NCI-H345 (cell line): ENCODE results near the gene LIN7A.

Source experiments
- DNase-seq: peaks from one replicate; lab custom pipeline; 2025; lab: John Stamatoyannopoulos, UW

LIN7A gene

DNA sequence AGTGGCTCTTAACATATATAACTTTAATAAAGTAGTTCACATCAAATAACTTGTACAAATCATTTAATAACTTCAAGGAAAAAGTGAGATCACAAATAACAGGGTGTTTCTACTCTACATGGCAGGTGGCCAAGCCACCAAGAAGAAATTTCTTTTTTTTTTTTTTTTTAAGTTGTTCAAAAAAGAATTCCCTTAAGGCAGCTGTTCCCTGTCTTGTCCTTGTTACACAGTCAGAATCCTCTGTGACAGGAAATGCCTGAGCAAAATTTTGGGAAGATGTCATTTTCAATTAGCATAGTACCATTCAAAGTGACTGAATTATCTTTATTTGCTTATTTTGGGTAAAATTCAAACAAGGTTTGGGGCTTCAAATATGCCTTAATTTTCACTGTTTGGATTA is 79.4 kb downstream of the LIN7A start:
- DNase-seq: no peak

DNA sequence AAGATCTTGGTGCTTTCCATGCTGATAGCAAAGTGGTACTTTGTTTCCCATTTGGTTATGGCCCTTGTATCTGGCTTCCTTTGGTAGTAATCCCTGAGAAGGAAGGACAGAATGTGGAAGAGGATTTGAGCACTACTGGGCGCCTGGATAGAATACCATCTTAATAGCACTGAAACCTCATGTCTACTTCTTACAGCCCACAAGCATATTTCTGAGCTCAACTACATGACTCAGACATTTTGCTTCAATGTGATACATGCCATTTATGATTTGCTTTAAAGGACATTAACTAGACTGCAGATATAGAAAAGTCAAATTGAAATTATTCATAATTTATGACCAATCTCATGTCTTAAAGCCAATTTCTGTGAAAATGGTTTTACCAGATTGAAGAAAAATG is 80.4 kb downstream of the LIN7A start:
- no peak for DNase-seq

- no peak for DNase-seq
Observed at GRCh38 chr12:80849337-80849736, 88.4 kb downstream of the LIN7A start.

- no peak for DNase-seq
Observed at GRCh38 chr12:80848858-80849257, 88.9 kb downstream of the LIN7A start.

GRCh38 chr12:80847575-80847974 is 90.2 kb downstream of the LIN7A start:
- DNase-seq: peak; percentile 25

DNA sequence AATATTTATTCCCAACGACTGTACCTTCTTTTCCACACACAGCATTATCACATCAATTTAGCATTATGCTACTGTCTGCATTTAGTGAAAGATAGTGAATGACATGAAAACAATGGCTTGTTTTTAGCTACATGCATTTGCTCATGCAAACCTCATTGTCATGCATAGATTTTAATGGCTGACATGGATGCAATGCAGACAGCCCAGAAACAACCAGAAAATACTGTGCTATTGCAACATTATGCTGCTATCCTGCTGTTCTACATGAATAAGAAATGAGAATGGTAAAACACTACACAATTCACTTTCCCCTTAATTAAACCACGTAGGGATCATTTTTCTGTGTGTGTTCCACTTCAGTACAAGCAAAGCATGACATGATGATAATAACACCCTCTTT is 90.8 kb downstream of the LIN7A start:
- peak; percentile 84 for DNase-seq

GRCh38 chr12:80845639-80846038 is 92.1 kb downstream of the LIN7A start:
- no peak for DNase-seq

DNA sequence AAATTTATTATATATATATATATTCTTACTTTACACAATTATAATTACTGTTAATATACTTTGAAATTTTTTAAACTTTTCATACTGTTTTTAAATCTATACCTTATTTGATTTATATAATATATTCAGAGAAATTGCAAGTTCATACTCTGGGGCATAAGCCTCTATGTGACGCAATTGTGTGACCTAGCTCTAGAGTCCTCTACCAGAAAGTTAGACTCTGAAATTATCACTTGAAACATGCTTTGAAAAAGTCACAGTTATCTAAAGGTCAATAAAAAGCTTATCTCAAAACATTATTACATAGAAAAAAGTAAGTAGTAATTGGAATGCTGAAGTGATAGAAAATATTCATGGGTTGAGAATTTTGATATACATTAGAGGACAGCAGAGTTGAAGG is 93.8 kb downstream of the LIN7A start:
- DNase-seq: no peak

DNA sequence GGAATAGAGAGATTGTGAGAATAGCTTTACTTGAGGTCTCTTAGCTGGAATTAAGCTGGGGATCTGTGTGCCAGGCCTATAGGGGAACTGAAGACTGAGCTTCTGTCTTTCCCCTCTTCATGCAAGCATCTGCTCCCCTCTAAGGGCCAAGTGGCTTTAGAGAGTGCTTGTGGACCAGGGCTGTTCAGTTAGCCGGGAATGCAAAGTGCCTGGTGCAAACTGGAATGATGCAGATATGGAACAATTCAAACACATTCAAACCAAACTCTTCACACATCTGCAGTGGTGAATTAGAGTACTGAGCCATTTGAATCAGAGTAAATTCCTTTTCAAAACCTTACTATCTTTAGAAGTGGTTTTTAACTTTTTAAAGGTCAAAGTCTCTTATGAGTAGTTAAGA is 99.0 kb downstream of the LIN7A start:
- DNase-seq: peak; percentile 30

GRCh38 chr12:80838024-80838658 is 99.6 kb downstream of the LIN7A start:
- DNase-seq: no peak

DNA sequence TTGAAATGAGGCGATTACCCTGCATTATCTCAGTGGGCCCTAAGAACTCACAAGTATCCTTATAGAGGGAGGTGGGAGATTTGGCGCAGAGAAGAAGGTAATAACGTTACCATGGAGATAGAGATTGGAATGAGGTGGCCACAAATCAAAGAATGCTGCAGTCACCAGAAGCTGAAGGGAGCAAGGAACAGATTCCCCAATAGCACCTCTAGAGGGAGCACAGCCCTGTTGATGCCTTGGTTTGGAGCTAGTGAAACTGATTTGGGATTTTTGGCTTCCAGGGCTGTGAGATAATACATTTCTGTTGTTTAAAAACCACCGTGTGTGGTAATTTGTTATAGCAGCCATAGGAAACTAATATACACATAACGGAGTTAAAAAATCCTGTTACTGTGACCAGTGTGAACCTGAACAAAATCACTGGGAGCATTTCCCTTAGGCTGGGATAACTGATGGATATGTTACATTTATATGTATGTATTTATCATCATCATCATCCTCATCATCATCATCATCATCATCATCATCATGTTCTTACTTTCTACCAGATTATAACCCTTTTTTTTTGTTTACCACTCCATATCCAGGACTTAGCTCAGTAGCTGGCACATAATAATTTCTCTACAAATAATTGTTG is 100.3 kb downstream of the LIN7A start:
- peak; percentile 11 for DNase-seq

- DNase-seq: no peak
Observed at GRCh38 chr12:80834724-80835123, 103.0 kb downstream of the LIN7A start.

GRCh38 chr12:80830533-80831088 is 107.1 kb downstream of the LIN7A start:
- no peak for DNase-seq

- no peak for DNase-seq
Observed at GRCh38 chr12:80829767-80830166, 108.0 kb downstream of the LIN7A start.

- no peak for DNase-seq
Observed at GRCh38 chr12:80825506-80825905, 112.2 kb downstream of the LIN7A start.

GRCh38 chr12:80823393-80823792 is 114.3 kb downstream of the LIN7A start:
- no peak for DNase-seq

DNA sequence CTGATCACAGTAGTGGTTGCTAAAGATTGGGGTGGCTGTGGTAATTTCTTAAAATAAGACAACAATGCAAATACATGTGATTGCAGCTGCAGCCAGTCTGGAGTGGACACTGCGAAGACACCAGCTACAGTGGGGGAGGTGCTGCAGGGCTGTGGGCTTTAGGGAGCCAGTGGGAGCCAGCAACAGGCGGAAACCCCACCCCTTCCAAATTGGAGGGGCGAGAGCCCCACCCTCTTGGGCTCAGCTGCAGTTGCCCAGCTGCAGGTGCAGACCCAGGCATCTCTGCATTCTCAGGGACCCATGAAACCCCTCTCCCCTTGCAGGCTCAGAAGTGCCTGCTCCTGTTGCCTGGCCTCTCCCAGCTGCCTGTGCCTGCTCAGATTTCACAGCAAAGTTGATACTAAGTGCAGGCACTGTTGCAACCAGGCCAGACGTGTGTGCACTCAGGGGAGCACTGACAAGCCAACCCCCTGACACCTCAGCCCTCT is 116.2 kb downstream of the LIN7A start:
- no peak for DNase-seq

- no peak for DNase-seq
Observed at GRCh38 chr12:80818878-80819277, 118.9 kb downstream of the LIN7A start.

DNA sequence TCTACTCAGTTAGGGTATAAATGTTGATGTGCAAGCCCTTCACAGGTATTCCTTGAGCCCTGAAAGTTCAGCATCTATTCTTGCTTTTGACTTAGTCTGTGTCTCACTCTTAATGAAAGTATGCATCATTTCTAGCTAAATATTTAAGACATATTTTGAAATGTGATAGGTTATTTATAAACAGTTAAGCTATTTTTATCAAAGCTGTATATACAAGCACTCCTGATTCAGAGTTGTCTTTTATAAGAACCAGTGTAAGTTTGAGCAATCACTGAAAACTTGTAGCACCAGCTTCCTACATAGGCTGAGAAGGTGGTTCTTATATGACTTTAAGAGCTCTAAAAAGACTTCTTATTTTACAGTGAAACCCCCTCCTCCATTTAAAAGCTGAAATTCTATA is 122.4 kb downstream of the LIN7A start:
- DNase-seq: no peak

DNA sequence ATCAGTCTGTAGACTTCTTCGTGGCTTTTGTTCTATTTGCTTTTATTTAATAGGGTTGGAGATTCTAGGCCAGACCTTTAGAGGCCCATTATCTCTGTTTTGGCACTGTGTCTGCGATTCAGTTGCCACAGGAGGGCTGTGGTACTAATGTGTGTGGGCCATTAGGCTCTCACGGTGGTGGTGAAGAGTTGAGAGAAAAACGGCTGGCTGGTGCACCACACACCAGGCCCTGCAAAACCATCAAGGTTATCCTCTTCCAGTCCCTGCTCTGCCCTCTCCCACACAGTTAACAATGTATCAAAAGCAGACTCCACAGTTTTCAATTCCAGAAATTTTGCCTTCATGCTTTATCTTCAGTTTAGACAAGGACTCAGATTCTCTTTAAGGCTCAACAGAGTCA is 123.3 kb downstream of the LIN7A start:
- DNase-seq: no peak

DNA sequence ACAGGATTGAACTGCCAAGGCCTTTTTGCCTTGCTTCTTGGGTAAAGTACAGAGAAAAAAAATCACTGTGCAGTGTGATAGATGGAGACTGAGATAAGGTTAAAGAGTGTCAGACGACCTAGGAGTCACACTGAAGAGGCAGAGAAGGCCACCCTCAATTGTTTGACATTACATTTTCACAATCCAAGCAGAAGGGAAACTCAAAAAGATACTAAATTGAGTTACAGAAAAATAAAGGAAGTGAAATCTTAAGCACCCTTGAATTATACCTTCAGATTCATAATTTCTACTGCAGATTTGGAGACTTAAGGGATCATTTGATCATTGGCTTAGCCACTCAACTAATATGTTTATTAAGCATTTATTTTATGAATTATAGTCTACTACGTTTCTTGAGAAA is 123.9 kb downstream of the LIN7A start:
- no peak for DNase-seq

GRCh38 chr12:80811957-80812708 is 125.6 kb downstream of the LIN7A start:
- DNase-seq: no peak

DNA sequence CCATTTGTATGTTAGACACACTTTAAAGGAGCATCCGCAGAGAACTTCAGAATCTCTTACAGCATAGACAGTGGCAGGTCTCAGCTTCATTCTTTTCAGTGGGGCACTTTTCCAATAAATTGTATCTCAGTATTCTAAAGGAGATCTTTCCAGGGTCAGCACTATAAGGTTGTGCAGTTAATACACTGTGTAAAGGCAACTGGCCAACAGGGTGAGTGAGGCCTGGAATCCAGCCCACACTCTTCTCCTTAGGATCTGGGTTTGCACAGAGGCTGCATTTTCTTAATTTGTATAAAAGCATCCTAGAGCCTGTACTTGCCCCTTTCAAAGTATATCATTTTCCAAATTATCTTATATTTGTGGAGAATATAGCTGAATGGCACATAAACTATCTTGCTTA is 126.9 kb downstream of the LIN7A start:
- DNase-seq: no peak
